Activated naive CD8-positive, alpha-beta T cell treated with anti-CD3 and anti-CD28 coated beads, Interleukin-2, amount 10 ng/mL, durations not matched to agents 7 days and 5 days (primary cell): ENCODE data around the gene REL. TPM values are rescaled to one million over a fixed set of nuclear protein-coding genes. Genes with fewer than 3 reads are reported as not detected.

Source experiments
- ATAC-seq: fragments of 150-1000 bp; cut with Tn5 transposase; one replicate; pipeline ENCODE4 v1.10.0; 2021; ENCODE audit warnings: low read depth, moderate library complexity
- POLR2A ChIA-PET: fragments of 350-600 bp; sonication (Branson Sonifier 250); formaldehyde crosslinking; loops from one replicate; lab custom pipeline; 2021; ENCODE audit warnings: antibody characterized with exemption; lab: Charles Lee
- DNase-seq: peaks from one replicate; pipeline ENCODE4 v3.0.0; 2021
- H3K27ac Mint-ChIP-seq: one replicate; pipeline ENCODE4 v1.8.0; 2022; ENCODE audit warnings: mild to moderate bottlenecking, mixed read lengths
- H3K27me3 Mint-ChIP-seq: one replicate; pipeline ENCODE4 v1.8.0; 2022; ENCODE audit warnings: mild to moderate bottlenecking, moderate library complexity, mixed read lengths
- H3K36me3 Mint-ChIP-seq: one replicate; pipeline ENCODE4 v1.8.0; 2021; ENCODE audit warnings: mild to moderate bottlenecking, mixed read lengths
- H3K4me1 Mint-ChIP-seq: one replicate; pipeline ENCODE4 v1.8.0; 2021; ENCODE audit warnings: mixed read lengths
- H3K4me3 Mint-ChIP-seq: one replicate; pipeline ENCODE4 v1.8.0; 2022; ENCODE audit warnings: mild to moderate bottlenecking, moderate library complexity, mixed read lengths
- H3K9me3 Mint-ChIP-seq: one replicate; pipeline ENCODE4 v1.8.0; 2021; ENCODE audit warnings: mixed read lengths
- total RNA-seq, 2 experiments: library from RNA; stranded (reverse); gene quantifications; one replicate each; pipeline ENCODE4 v1.2.3, GENCODE V29; 2021

REL gene
- total RNA-seq, result 10 to 100 TPM; 27.9 to 28.8 TPM

DNA sequence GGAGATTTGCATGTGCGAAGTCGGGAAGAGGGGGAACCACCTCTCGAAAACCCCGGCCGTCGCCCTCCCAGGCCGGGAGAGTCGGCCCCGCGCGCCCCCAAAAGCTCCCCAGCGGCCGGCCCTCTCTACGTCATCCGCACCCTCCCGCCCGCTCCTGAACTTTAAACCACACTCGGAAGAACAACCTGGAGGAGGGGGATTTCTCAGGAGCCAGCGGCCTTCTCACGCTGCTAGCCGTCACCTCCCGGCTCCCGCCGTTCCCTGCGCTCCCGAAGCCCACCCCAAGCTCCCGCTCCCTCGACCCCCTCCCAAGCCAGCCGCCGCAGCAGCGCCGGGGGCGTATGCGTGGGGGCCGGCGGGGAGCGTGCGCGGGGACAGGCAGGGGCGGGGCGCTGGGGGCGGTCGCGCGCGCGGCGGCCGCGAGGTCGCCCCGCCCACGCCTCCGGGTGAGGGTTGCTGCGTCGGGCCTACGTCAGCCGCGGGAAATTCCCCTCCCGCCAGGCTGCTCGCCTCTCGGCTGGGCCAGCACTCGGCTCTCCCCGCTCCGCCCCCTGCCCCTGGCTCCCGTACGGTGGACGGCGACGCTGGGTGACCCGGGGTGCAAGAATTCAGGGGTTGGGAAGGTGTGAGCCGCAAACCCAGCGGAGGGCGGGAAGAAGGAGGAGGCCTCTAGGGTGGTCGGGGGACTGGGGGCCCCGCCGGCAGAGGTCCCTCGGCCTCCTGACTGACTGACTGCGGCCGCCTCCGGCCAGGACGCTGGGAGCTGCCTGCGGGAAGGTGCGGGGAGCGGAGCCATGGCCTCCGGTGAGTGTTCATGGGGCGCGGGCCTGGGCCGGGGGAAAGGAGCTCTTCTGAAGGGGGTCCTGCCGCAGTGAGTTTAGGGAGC, at the start of gene REL:
Gene REL, plus strand, starts transcription at position 528 of the 886 bp plus-strand sequence. Its CDS starts 267 bp downstream, at position 795.
- DNase-seq, result peak; percentile 94
- Mint-ChIP-seq H3K36me3 (peaks cover 1% of the 10 kb centered on the region), H3K4me3 (peak within 1 kb of the TSS; percentile 100), H3K27ac (peak within 1 kb of the TSS; percentile 99), H3K4me1 (peaks cover 18% of the 10 kb centered on the region), H3K9me3 (no peaks in the 10 kb centered on the region), H3K27me3 (no peaks in the 10 kb centered on the region)
- POLR2A ChIA-PET, result interaction anchor here (0.5 to 3.0 kb wide), 25 partner anchors 11 to 594 kb away, joined by 3 to 34 read pairs (median 5); partner anchors contain the start of genes PAPOLG, PEX13 and SANBR
- ATAC-seq, result peak; percentile 85

DNA sequence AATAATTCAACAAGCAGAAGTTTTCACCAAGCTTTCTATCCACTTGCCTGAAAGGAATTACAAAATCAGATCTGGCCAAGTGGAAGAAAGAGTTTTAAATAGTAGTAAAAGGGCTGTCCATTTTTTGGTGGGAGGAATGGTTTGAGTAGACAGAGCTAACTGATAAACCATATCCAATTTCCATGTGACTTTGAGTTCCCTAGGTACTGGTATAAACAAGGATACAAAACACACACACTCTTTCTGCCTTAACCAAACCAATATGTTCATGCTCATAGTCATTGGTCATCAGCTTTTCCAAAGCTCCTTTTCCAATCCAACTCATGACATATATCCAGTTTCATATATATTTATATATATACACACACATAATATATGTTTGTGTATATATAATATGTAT, 49.5 kb upstream of the REL start:
- DNase-seq (no peak), ATAC-seq (no peak)
- peaks cover 2% of the 10 kb centered on the region for H3K27me3 Mint-ChIP-seq
- H3K4me3 Mint-ChIP-seq, result no peak overlapping the region
- H3K4me1 Mint-ChIP-seq, result peaks cover 6% of the 10 kb centered on the region
- POLR2A ChIA-PET, result no interaction called here
- peaks cover 6% of the 10 kb centered on the region for H3K36me3 Mint-ChIP-seq
- no peak overlapping the region for H3K27ac Mint-ChIP-seq
- peaks cover 7% of the 10 kb centered on the region for H3K9me3 Mint-ChIP-seq

DNA sequence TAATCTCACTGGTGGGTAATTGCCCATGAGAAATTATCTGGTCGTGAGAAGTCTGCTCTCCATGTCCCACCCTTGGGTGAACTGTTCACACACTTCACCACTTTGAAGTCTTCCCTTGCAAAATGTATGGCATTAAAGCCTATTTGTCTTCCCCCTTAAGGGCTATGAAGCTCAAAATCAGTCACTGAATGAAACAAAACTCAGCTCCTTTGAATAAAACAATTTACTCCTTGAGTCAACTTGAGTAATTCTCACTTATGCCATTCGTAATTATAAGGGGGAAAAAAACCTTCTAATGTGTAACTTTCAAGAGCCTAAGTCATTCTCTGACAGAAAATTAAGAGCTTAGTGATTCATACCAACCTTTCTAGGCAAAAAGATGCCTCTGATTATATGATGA, 48.8 kb upstream of the REL start:
- Mint-ChIP-seq H3K27me3 (peaks cover 2% of the 10 kb centered on the region), H3K36me3 (peaks cover 6% of the 10 kb centered on the region), H3K9me3 (peaks cover 7% of the 10 kb centered on the region), H3K27ac (no peak overlapping the region), H3K4me3 (no peak overlapping the region), H3K4me1 (peaks cover 3% of the 10 kb centered on the region)
- DNase-seq, result no peak
- no peak for ATAC-seq
- POLR2A ChIA-PET, result no interaction called here

DNA sequence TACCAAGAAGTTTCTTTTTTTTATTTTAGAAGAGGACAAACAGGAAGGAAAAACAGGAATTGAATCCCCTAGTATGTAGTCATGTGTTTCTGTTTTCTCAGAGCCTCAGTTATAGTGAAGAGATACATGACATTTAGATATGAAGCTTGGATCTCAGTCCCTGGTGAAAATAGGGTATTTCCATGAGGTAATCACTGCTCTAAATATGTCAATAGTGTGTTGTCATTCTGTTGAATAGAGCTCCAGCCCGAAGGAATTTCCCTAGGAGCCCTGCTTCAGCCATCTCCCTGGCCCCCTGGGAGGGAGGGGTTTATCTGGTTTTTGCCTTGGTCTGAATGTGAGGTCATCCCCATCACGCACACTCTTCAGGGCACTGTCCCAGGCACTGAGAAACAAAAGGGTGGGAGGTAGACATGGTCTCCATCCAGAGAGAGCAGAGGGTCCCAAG, 47.1 kb upstream of the REL start:
- H3K27me3 Mint-ChIP-seq, result peaks cover 2% of the 10 kb centered on the region
- DNase-seq, result no peak
- POLR2A ChIA-PET, result no interaction called here
- peaks cover 7% of the 10 kb centered on the region for H3K9me3 Mint-ChIP-seq
- peaks cover 3% of the 10 kb centered on the region for H3K4me1 Mint-ChIP-seq
- H3K36me3 Mint-ChIP-seq, result peaks cover 6% of the 10 kb centered on the region
- no peak overlapping the region for H3K27ac Mint-ChIP-seq
- ATAC-seq, result no peak
- H3K4me3 Mint-ChIP-seq, result no peak overlapping the region

DNA sequence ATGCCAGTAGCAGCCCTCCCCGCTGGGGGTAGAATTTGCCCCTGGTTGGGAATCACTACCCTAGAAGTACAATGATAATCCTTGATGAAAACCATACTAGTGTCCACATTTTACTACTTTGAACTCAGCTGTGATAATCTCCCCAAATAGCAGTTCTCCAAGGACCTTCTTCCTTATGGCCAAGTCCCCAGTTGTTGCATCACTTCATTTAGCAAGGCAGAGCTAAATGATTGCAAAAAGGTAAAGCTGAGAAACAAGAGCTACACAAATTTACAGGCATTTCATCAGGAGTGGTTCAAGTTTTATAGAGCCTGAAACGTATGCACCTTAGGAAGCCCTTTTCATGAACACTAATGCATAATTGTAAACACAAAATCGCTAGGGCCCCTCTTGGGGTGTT, 44.9 kb upstream of the REL start:
- Mint-ChIP-seq H3K4me1 (peaks cover 13% of the 10 kb centered on the region), H3K27me3 (peaks cover 2% of the 10 kb centered on the region), H3K27ac (peak overlapping the region; percentile 7), H3K4me3 (no peak overlapping the region), H3K36me3 (peaks cover 3% of the 10 kb centered on the region), H3K9me3 (peaks cover 4% of the 10 kb centered on the region)
- POLR2A ChIA-PET, result no interaction called here
- no peak for DNase-seq
- ATAC-seq, result no peak

DNA sequence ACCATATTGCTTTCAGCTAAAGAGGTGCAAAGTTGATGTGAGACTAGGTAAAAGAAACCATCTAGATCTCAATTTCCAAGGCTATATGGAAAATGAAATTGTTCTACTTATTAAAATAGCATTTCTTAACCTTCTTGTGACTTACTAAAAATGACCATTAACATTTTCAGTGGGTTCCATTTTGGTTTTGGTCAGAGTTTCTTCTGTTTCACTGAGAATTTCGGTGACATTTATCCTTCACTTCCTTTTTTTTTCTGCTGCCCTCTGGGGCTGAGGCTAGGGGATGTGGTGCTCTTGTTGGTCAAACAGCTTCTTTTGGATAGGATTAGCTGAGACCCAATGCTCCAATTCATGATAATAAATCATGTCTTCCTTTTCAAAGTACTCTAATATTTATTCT, 44.3 kb upstream of the REL start:
- Mint-ChIP-seq H3K36me3 (peaks cover 3% of the 10 kb centered on the region), H3K4me3 (no peak overlapping the region), H3K27ac (no peak overlapping the region), H3K4me1 (peaks cover 13% of the 10 kb centered on the region), H3K27me3 (peaks cover 2% of the 10 kb centered on the region), H3K9me3 (peaks cover 4% of the 10 kb centered on the region)
- ATAC-seq (no peak), DNase-seq (no peak)
- POLR2A ChIA-PET, result no interaction called here

DNA sequence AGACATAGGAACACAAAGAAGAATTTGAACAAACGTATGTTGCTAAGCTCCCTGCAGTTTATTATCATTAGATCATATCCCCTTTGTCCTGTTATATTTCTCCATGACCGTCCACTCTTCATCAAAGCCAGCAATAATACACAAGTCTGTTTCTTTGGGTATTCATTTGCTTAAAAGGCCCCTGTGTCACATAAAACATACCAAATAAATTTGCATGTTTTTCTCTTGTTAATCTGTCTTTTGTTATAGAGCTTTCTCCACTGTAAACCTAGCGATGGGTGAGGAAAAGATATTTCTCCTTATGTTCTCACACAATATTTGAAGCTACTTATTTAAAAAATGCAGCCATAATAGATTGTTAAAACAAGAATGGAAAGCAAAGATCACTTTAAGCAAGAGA, 42.9 kb upstream of the REL start:
- H3K27me3 Mint-ChIP-seq, result peaks cover 2% of the 10 kb centered on the region
- peaks cover 4% of the 10 kb centered on the region for H3K9me3 Mint-ChIP-seq
- H3K36me3 Mint-ChIP-seq, result peaks cover 1% of the 10 kb centered on the region
- POLR2A ChIA-PET, result interaction anchor here (1.1 to 1.3 kb wide), 2 partner anchors 18 to 44 kb away, joined by 3 read pairs; no protein-coding TSS in a partner anchor
- ATAC-seq (no peak), DNase-seq (no peak)
- H3K4me3 Mint-ChIP-seq, result no peak overlapping the region
- H3K27ac Mint-ChIP-seq, result no peak overlapping the region
- H3K4me1 Mint-ChIP-seq, result peaks cover 13% of the 10 kb centered on the region

DNA sequence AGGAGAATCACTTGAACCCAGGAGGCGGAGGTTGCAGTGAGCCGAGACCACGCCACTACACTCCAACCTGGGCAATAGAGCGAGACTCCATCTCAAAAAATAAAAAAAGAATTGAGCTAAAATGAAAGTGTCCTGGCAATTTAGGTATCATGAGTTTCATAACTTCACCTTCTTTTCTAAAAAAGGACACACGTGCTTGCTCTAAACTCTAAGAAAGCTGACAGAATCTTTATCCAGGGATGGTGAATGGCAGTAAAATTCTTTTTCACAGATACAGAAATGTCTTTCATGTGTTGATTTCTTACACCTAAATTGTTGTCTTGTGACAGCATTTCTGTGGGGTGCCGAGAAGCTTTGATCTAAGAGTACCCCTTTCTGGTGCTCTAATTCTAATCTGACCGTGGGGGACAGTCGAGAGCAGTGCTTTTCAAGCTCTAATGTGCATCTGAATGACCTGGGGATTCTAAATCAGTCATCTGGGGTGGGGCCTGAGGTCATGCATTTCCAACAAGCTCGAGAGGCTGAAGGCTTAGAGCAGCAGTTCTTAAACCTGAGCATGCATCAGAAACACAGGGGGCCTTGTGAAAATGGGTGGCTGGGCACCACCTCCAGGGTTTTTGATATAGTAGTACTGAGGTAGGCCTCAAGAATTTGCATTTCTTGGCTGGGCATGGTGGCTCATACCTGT, 42.1 kb upstream of the REL start:
- ATAC-seq, result no peak
- H3K9me3 Mint-ChIP-seq, result peaks cover 2% of the 10 kb centered on the region
- no peak overlapping the region for H3K4me3 Mint-ChIP-seq
- peaks cover 1% of the 10 kb centered on the region for H3K36me3 Mint-ChIP-seq
- POLR2A ChIA-PET, result interaction anchor here (1.0 to 1.3 kb wide), 2 partner anchors 19 to 43 kb away, joined by 3 read pairs; partner anchors contain the start of gene REL
- H3K27ac Mint-ChIP-seq, result no peak overlapping the region
- no peak for DNase-seq
- H3K4me1 Mint-ChIP-seq, result peaks cover 15% of the 10 kb centered on the region
- no peaks in the 10 kb centered on the region for H3K27me3 Mint-ChIP-seq

DNA sequence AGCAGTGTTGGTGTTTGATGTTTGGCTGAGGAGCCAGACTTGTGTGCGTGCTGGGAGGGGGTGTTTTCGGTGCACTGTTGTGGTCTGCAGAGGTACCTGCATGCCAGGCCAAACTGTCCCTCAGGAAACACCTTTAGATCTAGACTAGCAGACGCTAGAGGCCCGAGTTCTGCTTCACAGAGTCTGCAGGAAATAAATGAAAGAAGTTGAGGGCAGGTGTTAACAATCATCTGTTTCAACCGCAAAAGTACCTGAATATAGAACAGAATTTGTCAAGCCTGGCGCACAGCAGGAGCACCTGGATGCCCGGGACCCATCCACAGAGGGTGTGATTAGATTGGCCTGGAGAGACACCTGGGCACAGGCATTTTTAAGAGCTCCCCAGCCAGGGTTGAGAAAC, 40.5 kb upstream of the REL start:
- Mint-ChIP-seq H3K36me3 (no peaks in the 10 kb centered on the region), H3K27ac (peak overlapping the region; percentile 65), H3K4me1 (peaks cover 15% of the 10 kb centered on the region), H3K9me3 (peaks cover 4% of the 10 kb centered on the region), H3K27me3 (no peaks in the 10 kb centered on the region), H3K4me3 (peak overlapping the region; percentile 3)
- ATAC-seq, result peak; percentile 70
- no peak for DNase-seq
- POLR2A ChIA-PET, result no interaction called here

DNA sequence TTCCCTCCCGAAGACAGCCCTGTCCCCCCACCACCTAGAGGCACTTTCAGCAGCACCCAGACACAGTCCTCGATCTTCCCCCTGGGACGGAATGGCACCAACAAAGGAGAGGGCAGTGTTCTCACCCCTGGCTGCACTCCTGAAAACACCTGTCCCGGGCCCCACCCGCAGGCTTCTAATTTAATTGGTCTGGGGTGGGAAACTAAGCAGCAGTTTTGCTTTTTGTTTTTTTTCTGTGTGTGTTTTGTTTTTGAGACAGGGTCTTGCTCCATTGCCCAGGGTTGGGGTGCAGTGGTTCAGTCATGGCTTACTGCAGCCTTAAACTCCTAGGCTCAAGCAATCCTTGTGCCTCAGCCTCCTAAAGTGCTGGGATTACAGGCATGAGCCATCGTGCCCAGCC, 38.4 kb upstream of the REL start:
- Mint-ChIP-seq H3K9me3 (peaks cover 6% of the 10 kb centered on the region), H3K27ac (no peak overlapping the region), H3K36me3 (no peaks in the 10 kb centered on the region), H3K4me1 (peaks cover 15% of the 10 kb centered on the region), H3K4me3 (no peak overlapping the region), H3K27me3 (no peaks in the 10 kb centered on the region)
- POLR2A ChIA-PET, result no interaction called here
- no peak for DNase-seq
- no peak for ATAC-seq

DNA sequence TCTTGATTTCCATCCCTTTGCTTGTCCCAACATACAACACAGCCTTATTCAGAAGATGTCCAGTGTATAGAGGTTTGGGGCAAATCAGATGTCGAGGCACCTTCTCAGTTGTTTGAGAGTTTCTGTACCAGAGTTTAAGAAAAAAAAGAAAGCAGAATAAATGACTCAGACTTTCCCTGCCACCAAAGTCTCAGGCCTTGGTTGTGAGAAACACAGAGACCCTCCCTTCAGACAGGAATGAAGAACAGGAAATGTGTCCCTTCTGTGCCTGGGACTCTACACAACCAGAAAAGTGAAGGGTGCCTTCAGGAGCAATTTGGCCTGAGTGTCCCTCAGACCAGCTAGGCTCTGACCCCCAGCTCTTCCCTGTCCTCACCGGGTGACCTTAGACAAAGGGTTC, 37.3 kb upstream of the REL start:
- ATAC-seq (no peak), DNase-seq (no peak)
- Mint-ChIP-seq H3K27me3 (no peaks in the 10 kb centered on the region), H3K4me1 (peaks cover 15% of the 10 kb centered on the region), H3K36me3 (no peaks in the 10 kb centered on the region), H3K27ac (no peak overlapping the region), H3K9me3 (peaks cover 6% of the 10 kb centered on the region), H3K4me3 (no peak overlapping the region)
- POLR2A ChIA-PET, result no interaction called here

DNA sequence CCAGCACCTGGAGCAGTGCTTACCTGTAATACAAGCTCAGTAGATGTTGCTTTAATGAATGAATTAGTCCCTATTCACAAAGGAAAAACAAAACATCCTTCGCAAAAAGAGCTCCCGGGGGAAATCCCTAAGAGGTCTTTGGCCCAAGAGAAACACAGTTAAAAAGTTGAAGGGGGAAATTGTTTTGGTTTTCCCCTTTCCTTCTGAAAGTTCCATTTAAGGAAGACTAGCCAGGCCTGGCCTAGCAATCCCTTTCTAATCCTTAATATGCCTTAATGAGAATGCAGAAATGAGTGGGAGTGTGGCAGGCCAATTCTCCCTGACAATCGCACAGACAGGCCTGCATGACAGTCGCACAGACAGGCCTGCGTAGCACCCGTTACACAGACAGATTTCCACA, 33.5 kb upstream of the REL start:
- H3K4me1 Mint-ChIP-seq, result peaks cover 8% of the 10 kb centered on the region
- peaks cover 6% of the 10 kb centered on the region for H3K9me3 Mint-ChIP-seq
- POLR2A ChIA-PET, result no interaction called here
- no peak overlapping the region for H3K27ac Mint-ChIP-seq
- peaks cover 5% of the 10 kb centered on the region for H3K27me3 Mint-ChIP-seq
- H3K36me3 Mint-ChIP-seq, result no peaks in the 10 kb centered on the region
- no peak overlapping the region for H3K4me3 Mint-ChIP-seq
- no peak for ATAC-seq
- no peak for DNase-seq

DNA sequence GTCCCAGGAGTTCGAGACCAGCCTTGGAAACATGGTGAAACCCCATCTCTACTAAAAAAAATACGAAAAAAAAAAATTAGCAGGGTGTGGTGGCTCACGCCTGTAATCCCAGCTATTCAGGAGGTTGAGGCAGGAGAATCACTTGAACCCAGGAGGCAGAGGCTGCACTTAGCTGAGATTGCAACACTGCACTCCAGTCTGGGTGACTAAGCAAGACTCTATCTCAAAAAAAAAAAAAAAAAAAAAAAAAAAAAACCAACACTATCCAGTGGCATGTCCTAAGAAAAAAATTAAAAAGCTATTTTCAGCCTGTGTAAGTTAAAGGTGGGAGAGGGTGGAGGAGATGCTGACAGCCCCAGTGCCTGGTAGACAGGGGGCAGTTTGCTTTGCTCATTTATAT, 32.2 kb upstream of the REL start:
- no peak for DNase-seq
- no peak for ATAC-seq
- Mint-ChIP-seq H3K36me3 (no peaks in the 10 kb centered on the region), H3K4me1 (peaks cover 3% of the 10 kb centered on the region), H3K27me3 (peaks cover 7% of the 10 kb centered on the region), H3K27ac (no peak overlapping the region), H3K9me3 (peaks cover 6% of the 10 kb centered on the region), H3K4me3 (no peak overlapping the region)
- POLR2A ChIA-PET, result no interaction called here
